NCI-H526 (cell line): ENCODE measurements around the gene ACTL8.
"Not testable (repeated sequence)": the region's sequence is repeated elsewhere in the genome, so short reads cannot be mapped to it uniquely, and the experiment has no call there.

Experiments
- DNase-seq, 2 experiments: peaks; one replicate each; lab custom pipeline; 2025; lab: John Stamatoyannopoulos, UW

ACTL8 gene

DNA sequence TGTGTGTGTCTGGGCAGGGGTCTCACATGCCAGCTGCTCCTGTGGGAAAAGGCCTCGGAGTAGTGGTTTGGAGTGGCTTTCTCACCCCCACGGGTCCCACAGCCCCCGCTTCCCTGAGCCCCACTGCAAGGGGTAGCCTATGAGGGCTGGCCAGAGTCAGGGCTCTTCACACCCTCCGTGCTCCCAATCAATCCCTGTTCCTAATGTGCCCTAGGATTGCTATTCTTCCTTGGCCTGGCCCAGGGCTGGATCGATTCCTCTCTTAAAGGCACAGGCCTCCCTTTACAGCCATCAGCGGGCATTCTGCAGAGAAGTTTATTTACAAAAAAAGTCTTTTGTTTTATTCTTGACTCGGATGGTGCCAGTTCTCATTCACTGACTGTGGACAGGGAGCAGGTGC is 19.3 kb upstream of the ACTL8 start:
- no peak for DNase-seq

GRCh38 chr1:17736625-17737024 is 18.5 kb upstream of the ACTL8 start:
- DNase-seq: no peak

- no peak for DNase-seq
These were observed 16.1 kb upstream of the ACTL8 start for GRCh38 chr1:17739050-17739449.

- no peak for DNase-seq
These were observed 14.1 kb upstream of the ACTL8 start for GRCh38 chr1:17741052-17741451.

DNA sequence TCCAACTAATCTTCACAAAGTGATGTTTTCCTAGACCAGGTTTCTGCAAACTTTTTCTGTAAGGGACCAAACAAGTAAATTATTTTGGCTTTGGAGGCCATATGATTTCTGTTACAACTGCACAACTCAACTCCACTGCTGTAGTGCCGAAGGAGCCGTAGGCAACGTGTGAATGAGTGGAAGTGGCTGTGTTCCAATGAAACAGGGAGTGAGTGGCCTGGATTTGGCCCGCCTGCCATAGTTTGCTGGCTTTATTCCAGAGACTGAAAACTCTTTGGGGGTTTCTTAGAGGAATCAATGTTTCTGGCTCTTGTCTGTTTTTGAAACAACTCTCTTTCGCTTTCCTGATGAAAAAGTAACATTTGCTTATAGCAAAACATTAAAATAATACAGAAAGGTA is 12.6 kb upstream of the ACTL8 start:
- no peak for DNase-seq

GRCh38 chr1:17743008-17743647 is 12.0 kb upstream of the ACTL8 start:
- no peak for DNase-seq

DNA sequence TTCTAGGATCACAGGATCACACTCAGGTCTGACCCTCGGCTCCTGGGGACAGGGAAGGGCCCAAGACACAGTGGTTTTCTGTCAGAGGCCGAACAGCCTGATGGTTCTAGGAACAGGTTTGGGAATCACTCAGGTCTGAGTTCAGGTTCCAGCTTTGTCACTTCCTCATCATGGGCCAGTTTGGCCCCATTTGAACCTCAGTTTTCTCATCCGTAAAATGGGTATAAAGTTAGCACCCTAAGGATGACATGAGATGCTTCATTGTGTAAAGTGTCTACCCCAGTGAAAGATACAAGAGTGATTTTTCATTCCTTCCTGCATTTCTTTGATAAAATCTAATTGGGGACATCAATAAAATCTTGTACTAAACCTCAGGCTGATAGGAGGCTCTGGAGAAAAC is 11.2 kb upstream of the ACTL8 start:
- DNase-seq: no peak

GRCh38 chr1:17744666-17745478 is 10.3 kb upstream of the ACTL8 start:
- no peak for DNase-seq

DNA sequence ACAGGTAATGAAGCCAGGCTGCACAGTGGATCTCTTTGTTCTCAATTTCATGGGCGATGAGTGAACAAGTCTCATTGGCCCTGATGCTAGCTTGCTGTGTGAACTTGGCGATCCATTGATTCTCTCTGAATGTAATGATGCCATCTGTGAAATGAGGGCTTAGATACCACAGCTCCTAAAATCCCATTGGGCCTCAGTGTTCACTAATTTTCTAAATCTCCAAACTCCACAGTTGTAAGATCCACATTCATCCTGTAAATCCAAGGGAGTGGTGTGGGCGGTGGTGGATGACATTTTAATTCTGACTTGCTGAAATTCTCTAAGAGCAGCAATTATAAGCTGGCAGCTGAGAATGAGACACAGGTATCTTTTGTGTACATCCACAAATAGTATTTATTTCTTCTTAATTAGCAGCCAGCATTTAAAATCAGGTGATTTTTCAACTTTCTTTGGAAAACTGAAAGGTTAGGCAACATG is 9.6 kb upstream of the ACTL8 start:
- DNase-seq: no peak

GRCh38 chr1:17746281-17746680 is 8.9 kb upstream of the ACTL8 start:
- not testable (repeated sequence) for DNase-seq

DNA sequence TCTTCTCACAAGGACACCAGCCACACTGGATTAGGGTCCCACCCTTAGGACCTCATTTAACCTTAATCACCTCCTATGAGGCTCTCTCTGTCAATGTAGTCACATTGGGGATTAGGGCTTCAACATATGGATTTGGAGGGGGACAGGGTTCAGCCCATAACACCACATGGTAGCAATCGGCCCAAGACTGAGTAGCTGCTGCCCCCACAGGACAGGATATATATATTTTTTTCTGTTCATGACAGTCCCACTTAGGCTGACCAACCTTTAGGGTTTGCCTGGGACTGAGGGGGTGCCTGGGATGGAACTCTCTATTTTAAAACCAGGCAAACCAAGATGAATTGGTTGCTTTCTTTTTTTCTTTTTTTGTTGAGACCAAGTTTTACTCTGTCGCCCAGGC is 8.2 kb upstream of the ACTL8 start:
- no peak for DNase-seq

DNA sequence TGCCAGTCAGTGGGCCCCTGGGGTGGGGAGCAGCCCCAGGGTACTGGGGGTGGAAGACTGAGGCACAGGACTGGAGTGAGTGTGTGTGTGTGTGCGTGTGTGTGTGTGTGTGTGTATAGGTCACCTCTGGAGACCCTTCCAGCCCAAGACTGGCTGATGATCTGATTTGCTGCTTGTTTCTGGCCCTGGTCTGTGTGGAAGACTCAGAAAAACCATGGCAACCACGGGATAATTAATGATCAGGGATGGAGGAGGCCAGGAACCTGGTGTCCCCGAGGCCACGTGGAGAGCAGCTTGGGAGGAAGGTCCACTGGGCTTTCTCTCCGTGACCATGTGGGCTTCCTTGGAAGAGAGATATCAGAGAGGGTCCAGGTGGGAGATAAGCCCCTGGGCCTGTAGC is 4.8 kb upstream of the ACTL8 start:
- no peak for DNase-seq

DNA sequence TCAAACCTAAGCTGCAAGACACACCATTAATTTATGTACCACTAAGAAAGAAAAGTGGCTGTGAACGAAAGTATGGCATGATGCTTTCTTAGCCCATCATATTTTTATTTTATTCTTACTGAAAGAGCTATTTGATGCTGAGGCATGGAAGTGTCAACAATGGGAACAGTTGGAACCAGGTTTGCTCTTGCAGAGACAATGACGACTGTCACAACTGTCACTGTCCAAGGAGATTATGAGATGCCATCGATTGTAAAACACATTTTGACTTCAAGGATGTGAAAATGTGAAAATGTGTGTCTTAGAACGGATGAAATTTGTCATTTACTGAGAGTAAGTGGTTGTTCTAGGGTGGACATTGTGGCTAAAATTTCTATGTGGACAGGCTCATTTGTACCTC is 2.8 kb upstream of the ACTL8 start:
- DNase-seq: no peak

DNA sequence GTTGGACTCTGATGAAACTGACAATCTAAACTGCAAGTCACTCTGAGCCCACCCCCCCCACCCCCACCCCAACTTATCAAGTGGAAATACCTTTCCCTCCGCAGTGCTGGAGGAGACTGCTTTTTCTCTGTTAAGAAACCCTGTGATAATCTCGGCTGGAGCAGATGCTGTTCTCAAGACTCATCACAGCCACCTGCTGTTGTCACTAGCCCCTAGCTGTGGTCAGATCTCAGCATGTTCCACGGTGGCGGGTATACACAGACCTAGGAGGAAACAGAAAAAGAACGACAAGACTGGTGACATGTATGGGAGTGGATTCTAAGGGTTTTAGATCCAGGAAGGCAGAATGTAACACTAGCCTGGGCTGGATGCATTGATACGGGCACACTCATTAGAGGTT is 2.3 kb downstream of the ACTL8 start:
- no peak for DNase-seq

GRCh38 chr1:17759114-17759513 is 4.0 kb downstream of the ACTL8 start:
- no peak for DNase-seq

DNA sequence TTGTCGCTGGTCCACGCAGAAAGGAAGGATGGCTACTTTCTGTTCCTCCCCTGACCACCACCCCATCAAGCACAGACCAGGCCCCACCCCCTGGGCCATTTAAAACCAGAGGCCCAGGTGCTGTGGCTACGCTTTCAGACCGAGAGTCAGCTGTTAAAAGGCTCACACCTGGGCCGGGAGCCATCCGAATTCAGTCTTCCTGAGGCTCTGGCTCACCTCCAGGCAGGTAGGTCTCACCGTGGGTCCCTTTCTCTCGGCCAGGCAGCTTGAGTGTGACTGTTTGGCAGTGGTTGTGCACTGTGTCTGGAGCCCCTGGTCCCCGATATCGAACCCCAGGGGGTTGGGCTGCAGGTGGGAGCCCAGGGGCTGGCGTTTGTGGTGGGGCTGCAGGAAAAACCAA is 7.2 kb downstream of the ACTL8 start:
- DNase-seq: no peak

DNA sequence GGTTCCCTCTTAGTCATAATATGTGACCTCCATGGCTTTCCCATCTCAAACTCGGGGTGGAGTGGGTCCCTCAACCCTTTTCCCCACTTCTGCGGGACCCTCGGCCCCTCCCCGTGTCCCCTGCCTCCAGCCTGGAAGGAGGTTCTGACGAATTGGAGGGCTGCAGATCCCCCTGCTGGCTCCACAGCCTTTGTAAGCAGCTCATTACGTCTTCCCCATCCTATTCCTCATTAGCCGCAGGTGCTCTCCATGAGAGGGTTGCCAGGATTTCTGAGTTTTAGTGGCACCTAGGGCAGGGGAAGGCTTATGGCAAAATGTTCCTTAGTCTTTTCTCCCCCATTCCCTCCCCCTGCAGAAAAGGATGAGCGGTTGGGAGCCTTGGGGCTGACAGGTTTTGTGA is 8.3 kb downstream of the ACTL8 start:
- DNase-seq: no peak

GRCh38 chr1:17763995-17764394 is 8.9 kb downstream of the ACTL8 start:
- no peak for DNase-seq

DNA sequence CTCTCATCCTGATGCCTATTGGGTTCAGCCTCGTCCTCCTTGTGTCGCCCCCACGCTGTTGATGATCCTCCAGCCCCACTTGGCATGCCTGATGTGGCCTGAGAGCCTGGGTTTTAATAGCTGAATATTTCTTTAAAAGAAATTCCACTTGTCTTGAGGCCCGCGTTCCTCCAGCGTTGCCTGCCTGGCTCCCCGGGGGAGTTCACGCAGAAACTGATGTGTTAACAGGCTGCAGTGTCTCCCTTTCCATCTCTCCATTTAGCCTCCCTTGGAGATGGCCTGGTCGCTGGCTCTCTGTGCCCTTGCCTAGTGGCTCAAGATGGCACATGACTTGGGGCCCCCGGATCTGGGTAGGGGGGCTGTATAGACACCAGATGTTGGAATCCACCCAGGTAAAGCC is 9.5 kb downstream of the ACTL8 start:
- no peak for DNase-seq

DNA sequence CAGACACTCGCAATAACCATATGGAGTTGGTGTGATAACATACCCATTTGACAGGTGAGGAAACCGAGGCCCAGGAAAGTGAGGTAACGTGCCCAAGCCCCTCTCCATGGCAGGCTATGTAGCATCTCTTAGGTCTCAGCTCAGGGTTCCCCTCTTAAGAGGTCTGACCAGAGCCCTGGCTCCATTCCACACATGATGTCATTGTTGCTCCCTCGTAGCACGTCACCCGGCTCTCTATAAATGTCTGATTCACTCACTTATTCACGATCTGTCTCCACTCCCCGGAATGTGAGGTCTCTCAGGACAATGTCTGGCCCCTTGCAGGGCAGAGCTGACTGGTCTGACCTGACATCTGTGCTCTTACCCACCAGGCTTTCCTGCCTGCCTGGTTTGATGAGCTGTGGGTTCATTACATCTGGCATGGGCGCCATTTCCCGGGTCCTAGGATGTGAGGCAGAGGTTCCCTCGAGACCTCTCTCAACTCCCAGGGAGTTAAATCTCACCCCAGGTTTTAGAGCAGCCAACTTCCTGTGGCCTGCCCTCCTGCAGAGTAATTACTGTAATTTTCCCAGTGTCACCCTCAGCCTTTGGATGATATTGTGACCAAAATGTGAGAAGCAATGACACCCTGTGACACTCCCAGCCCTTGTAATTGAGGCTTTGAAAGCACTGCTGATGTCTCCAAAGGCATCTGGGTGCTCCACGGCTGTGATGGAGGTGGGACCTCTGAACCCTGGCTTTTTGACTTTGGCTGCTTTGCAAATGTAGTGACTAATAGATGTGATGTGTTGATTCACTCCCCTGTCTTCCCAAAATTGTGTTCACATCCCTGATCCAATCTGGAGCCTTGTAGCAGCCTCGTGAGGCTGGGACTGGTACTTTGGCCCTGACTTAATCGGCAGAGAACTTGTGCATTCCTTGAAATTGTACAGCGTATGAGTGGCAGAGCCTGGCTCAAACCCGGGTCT is 10.6 kb downstream of the ACTL8 start:
- no peak for DNase-seq

DNA sequence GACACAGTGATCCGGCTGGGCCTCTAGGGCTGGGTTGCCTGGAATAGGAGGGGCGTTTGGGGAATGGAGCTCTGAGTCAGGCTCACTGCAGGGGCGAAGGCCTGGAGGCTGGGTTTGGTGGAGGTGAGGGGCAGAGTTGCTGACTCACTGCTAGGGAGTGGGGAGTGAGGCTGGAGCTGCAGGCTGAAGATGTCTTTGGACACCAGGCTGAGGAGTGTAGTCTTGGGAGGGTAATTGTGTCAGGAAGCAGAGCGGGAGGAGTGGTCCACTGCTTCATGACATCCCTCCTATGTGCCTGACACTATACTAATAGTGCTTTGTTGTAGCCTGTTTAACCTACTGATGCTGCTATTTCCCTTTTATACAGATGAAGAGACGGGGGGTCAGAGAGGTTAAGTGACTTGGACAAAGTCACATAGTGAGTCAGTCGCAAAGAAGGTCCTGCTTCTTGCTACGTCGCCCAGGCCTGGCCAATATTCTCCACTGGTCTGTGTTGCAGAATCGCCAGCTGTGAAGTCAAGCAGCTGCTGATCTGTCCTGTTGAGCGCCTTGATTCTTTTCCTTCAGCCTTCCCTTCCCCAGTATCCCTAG is 13.6 kb downstream of the ACTL8 start:
- no peak for DNase-seq

- DNase-seq: no peak
These were observed 15.8 kb downstream of the ACTL8 start for GRCh38 chr1:17770983-17771382.
